ENCODE results near the gene NKD2. TPM values are rescaled to one million over a fixed set of nuclear protein-coding genes. Genes with fewer than 3 reads are reported as not detected.
"Not testable (repeated sequence)": the region's sequence is repeated elsewhere in the genome, so short reads cannot be mapped to it uniquely, and the experiment has no call there.

The NKD2 gene
- total RNA-seq, 1 donor from 2014 or later = 1.7 TPM

DNA sequence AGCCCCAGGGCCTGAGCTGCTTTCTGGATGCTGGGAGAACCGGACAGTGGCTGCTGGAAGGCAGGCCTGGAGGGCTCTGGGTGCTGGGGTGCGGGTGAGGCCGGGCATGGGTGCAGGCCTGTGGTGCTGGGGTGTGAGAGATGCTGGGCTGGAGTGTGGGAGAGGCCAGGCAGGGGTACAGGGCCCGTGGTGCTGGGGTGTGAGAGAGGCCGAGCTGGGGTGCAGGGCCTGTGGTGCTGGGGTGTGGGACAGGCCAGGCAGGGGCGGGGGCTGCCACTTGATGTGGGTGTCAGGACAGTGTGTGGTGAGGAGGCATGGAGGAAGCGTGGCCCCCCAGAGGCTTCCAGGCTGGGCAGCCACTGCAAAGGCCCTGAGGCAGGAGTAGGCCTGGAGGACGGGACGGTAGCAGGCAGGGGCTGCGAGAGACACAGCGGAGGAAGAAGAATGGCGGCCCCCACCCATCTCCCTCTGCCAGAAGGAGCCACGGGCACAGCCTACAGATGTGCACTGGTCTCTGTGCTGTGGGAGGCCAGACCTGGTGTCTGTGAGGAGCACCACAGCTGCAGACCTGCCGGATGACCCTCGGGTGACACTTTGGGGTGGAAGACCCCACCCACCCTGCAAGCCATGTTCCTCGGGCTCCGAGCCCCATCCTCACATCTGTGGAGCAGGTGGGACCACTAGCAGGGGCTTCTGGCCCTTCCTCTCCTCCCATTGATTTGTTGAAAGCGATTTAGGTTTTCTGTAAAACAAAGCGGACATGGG, 9.3 kb downstream of the NKD2 start:
- Histone ChIP-seq H3K4me3 (ENCODE audit: low read depth, low read length) (no peak overlapping the region), H3K27me3 (ENCODE audit: control insufficient read depth, insufficient read depth, low read length) (peaks cover 22% of the 10 kb centered on the region), H3K36me3 (ENCODE audit: control insufficient read depth, insufficient read depth, low read length) (no peaks in the 10 kb centered on the region)
- TF ChIP-seq, protein P1, sequence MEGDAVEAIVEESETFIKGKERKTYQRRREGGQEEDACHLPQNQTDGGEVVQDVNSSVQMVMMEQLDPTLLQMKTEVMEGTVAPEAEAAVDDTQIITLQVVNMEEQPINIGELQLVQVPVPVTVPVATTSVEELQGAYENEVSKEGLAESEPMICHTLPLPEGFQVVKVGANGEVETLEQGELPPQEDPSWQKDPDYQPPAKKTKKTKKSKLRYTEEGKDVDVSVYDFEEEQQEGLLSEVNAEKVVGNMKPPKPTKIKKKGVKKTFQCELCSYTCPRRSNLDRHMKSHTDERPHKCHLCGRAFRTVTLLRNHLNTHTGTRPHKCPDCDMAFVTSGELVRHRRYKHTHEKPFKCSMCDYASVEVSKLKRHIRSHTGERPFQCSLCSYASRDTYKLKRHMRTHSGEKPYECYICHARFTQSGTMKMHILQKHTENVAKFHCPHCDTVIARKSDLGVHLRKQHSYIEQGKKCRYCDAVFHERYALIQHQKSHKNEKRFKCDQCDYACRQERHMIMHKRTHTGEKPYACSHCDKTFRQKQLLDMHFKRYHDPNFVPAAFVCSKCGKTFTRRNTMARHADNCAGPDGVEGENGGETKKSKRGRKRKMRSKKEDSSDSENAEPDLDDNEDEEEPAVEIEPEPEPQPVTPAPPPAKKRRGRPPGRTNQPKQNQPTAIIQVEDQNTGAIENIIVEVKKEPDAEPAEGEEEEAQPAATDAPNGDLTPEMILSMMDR (IDR thresholded peaks at IDR 0.05; ENCODE audit: insufficient read depth, low read length, poor library complexity, severe bottlenecking) = no peak
- no peak for DNase-seq (ENCODE audit: low read depth)

DNA sequence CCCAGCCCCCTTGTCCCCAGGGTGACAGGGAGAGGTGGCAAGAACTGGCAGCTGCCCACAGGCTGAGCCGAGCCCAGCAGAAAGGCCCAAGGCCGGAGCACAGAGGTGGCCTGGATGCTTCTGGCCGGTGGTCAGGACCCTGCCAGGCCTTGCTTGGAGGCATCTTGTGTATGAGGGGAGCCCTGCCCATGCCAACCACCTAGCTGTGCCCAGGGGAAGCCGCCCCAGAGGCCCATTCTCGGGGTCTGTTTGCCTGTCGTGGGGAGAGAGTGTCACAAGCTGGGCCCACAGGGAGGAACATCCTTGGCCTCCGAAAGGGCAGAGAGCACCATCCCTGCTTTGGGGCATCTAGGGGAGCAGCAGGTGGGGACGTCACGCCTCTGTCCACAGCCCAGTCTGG, 10.0 kb downstream of the NKD2 start:
- Histone ChIP-seq H3K4me3 (ENCODE audit: low read depth, low read length) (no peak overlapping the region), H3K27me3 (ENCODE audit: control insufficient read depth, insufficient read depth, low read length) (peaks cover 21% of the 10 kb centered on the region), H3K36me3 (ENCODE audit: control insufficient read depth, insufficient read depth, low read length) (no peaks in the 10 kb centered on the region)
- TF ChIP-seq, protein P1 (IDR thresholded peaks at IDR 0.05; ENCODE audit: insufficient read depth, low read length, poor library complexity, severe bottlenecking) = no peak
- DNase-seq (ENCODE audit: low read depth) = no peak

DNA sequence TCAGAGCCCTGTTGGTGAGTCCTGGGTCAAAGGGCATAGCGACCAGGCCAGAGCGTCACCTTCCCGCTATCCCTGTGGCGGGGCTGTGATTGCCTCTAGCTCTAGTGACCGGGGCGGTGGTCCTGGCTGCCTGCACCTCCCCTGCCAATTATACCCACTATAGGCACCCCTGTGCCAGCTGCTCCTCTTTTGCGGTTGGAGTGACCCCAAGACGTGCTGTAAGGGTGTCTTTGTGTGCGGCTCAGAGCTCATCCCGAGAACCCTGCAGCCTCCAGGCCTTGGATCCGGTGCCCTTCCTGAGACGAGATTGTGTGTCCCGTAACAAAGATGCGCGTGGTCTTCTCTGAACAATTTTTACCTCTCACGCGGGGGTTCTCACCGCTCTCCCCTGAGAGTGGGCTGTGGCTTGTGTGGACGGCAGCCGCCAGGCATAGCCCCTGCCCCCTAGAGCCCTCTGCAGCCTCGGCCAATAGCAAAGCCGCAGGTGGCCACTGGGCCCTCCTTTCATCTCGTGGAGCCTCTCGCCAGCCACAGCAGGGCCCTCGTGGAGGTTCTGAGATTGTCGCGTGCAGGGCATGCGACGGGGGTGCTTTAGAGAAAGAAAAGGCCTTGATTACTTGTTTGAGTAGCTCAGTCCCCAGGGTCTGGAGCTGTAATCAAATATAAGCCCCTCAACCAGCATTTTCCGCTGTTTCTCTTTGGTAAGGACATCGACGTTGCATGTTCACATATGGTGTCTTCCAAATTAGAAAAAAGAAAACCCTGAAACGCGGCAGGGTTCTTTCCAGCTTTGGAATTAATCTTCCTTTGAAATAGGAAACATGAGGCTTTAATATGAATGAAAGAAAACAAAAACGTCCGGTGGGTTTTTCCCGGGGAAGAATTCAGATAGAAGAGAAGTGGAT, 10.7 kb downstream of the NKD2 start:
- DNase-seq (ENCODE audit: low read depth) = no peak

DNA sequence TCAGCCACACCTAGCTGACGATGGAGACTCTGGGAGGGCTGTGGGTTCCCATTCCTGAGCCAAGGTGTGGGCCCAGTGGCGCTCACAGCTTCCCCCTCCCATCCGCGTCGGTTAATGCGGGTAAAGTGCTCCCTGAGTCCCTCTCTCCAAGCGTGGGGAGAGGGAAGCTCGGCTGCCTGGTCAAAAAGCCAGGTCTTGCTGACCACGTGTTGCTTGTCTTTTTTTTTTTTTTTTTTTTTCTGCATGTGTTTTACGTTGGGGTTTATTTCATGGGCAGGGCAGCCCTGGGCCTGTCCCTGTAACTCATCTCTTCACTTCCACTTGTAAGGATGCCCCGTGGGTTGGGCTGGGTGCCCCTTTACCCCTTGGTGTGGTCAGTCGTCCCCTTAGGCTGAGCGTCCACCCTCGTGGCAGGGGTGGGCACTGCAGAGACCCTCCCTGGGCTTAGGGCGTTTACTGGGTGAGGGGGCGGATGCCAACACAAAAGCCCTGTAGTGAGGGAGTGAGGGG, 11.9 kb downstream of the NKD2 start:
- H3K4me3 ChIP-seq (ENCODE audit: low read depth, low read length) = no peak overlapping the region
- DNase-seq (ENCODE audit: low read depth) = no peak
- TF ChIP-seq, protein P1 (IDR thresholded peaks at IDR 0.05; ENCODE audit: insufficient read depth, low read length, poor library complexity, severe bottlenecking) = no peak
- no peaks in the 10 kb centered on the region for H3K36me3 ChIP-seq (ENCODE audit: control insufficient read depth, insufficient read depth, low read length)
- peaks cover 19% of the 10 kb centered on the region for H3K27me3 ChIP-seq (ENCODE audit: control insufficient read depth, insufficient read depth, low read length)

More for the DNA sequence above, 10.7 kb downstream of the NKD2 start:
- Histone ChIP-seq H3K36me3 (ENCODE audit: control insufficient read depth, insufficient read depth, low read length) (no peaks in the 10 kb centered on the region), H3K27me3 (ENCODE audit: control insufficient read depth, insufficient read depth, low read length) (peaks cover 21% of the 10 kb centered on the region), H3K4me3 (ENCODE audit: low read depth, low read length) (no peak overlapping the region)
- TF ChIP-seq, protein P1 (IDR thresholded peaks at IDR 0.05; ENCODE audit: insufficient read depth, low read length, poor library complexity, severe bottlenecking) = no peak

DNA sequence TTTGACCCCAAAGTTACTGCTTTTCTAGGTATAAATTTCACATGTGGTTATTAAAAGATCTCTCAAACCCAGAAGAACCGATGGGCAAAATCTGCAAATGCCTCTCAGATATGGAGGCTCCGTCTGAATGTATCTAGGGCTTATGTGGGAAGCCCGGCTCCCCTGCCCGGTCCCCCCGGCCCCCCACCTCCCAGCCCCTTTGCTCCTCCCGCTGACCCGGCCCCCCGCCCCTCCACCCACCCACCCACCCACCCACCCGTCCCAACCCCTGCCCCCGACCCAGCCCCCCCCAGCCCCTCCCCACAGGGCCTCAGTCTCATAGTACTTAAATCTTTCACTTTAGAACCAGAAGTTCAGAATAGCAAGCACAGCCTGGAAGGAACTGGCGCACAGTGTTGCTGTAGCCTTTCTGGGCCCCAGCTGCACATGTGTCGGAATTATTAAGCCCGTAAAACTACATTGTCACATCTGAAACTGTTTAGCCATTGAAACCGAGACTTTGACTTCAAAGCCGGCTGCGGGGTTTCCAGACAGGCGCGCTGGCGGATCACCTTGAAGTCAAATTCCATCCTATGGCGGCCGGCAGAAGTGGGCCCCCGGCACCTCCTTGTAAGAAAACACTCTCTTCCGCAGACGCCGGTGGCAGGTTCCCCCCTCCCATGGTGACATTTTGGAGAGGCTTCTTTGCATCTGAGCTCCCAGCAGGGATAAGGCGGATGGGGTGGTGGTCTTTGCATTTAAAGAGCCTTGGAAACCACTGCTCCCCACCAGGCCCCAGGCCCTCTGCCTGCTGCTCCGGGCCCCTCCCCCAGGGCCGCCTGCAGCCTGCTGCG, 12.8 kb downstream of the NKD2 start:
- TF ChIP-seq, protein P1 (IDR thresholded peaks at IDR 0.05; ENCODE audit: insufficient read depth, low read length, poor library complexity, severe bottlenecking) = no peak
- Histone ChIP-seq H3K36me3 (ENCODE audit: control insufficient read depth, insufficient read depth, low read length) (no peaks in the 10 kb centered on the region), H3K4me3 (ENCODE audit: low read depth, low read length) (no peak overlapping the region), H3K27me3 (ENCODE audit: control insufficient read depth, insufficient read depth, low read length) (peaks cover 14% of the 10 kb centered on the region)
- DNase-seq (ENCODE audit: low read depth) = no peak

DNA sequence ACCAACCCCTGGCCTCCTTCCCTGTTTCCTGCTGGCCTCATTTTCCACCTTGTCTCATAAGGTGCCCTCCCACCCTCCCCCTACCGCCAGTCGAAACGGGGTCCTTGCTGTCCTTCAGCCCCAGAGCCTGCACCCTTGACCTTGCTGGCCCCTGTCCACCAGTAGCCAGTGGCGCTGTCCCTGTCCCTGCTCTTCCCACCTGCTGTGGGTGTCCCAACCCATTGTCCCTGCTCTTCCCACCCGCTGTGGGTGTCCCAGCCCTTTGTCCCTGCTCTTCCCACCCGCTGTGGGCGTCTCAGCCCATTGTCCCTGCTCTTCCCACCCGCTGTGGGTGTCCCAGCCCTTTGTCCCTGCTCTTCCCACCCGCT, 13.4 kb downstream of the NKD2 start:
- not testable (repeated sequence) for H3K4me3 ChIP-seq (ENCODE audit: low read depth, low read length); DNase-seq (ENCODE audit: low read depth); H3K36me3 ChIP-seq (ENCODE audit: control insufficient read depth, insufficient read depth, low read length)
- peaks cover 14% of the 10 kb centered on the region for H3K27me3 ChIP-seq (ENCODE audit: control insufficient read depth, insufficient read depth, low read length)
